Breast epithelium (tissue), 4 donors: Measurements from ENCODE around the gene SMIM33. TPM values are rescaled to one million over a fixed set of nuclear protein-coding genes. Genes with fewer than 3 reads are reported as not detected.
"Not testable (repeated sequence)": the region's sequence is repeated elsewhere in the genome, so short reads cannot be mapped to it uniquely, and the experiment has no call there.

Experiments
- DNase-seq, 2 donors: peaks; one replicate each; pipeline ENCODE4 v3.0.0-alpha.2; 2019; ENCODE audit warnings: low spot score in 2 of 2
- H3K27ac ChIP-seq, 2 donors: fragments of 200-600 bp; sonication (generic) in 1 of 2; one replicate each; pipeline ENCODE4 v1.5.1; 2016 to 2019; ENCODE audit warnings: mild to moderate bottlenecking in 1 of 2
- H3K27me3 ChIP-seq, 2 donors: fragments of 200-600 bp; sonication (generic) in 1 of 2; one replicate each; pipeline versions ENCODE4 v1.5.1 to v1.6.0; 2017 to 2019; ENCODE audit warnings: control low read depth in 1 of 2, mild to moderate bottlenecking in 1 of 2
- H3K36me3 ChIP-seq: fragments of 200-600 bp; one replicate; pipeline ENCODE4 v1.5.1; 2019
- H3K4me1 ChIP-seq, 2 donors: fragments of 200-600 bp; sonication (generic); one replicate each; pipeline ENCODE4 v1.5.1; 2016 to 2019; ENCODE audit warnings: control low read depth in 1 of 2
- H3K4me3 ChIP-seq, 3 donors: fragments of 200-600 bp; sonication (generic); 1 replicate in 2 of 3; 2 replicates in 1 of 3; pipeline ENCODE4 v1.5.1; 2016 to 2019; ENCODE audit warnings: mild to moderate bottlenecking in 3 of 3, moderate library complexity in 2 of 3
- H3K9me3 ChIP-seq, 2 donors: fragments of 200-600 bp; sonication (generic) in 1 of 2; one replicate each; pipeline ENCODE4 v1.5.1; 2016 to 2019; ENCODE audit warnings: control low read depth in 1 of 2
- CTCF ChIP-seq, 3 donors: fragments of 450-650 bp; IDR thresholded peaks; one replicate each; pipeline ENCODE4 v1.5.1; 2016 to 2017; ENCODE audit warnings: antibody characterized with exemption in 3 of 3, mild to moderate bottlenecking in 3 of 3, moderate library complexity in 3 of 3
- POLR2A ChIP-seq: fragments of 450-650 bp; IDR thresholded peaks from one replicate; pipeline ENCODE4 v1.6.1; 2016; ENCODE audit warnings: antibody characterized with exemption, mild to moderate bottlenecking, moderate library complexity
- POLR2AphosphoS5 ChIP-seq, 3 donors: sonication (generic); formaldehyde crosslinking; IDR thresholded peaks; one replicate each; pipeline ENCODE4 v1.6.1; 2017; ENCODE audit warnings: antibody characterized with exemption in 3 of 3
- intact Hi-C: fragments of 100-400 bp; cut with DNase I; formaldehyde crosslinking; loops from one replicate; pipeline ENCODE4 v1.15.1; 2023; ENCODE audit warnings: low total_unique reads
- total RNA-seq, 3 donors: library from RNA; depleted of rRNA; stranded (reverse); fragments of >200 nt; gene quantifications; one replicate each; pipeline ENCODE4 v1.1.0, GENCODE V29; 2016

Gene SMIM33
- total RNA-seq, 3 donors from 2014 or later, result not detected

- Histone ChIP-seq H3K4me1 (peaks cover 4 to 17% of the 10 kb centered on the region in 2 donors), H3K4me3 (peak overlapping the region; percentile 51 to 75 (median 52)), H3K36me3 (no peaks in the 10 kb centered on the region), H3K27ac (peak overlapping the region; percentile 94 to 100), H3K27me3 (no peaks in the 10 kb centered on the region), H3K9me3 (no peaks in the 10 kb centered on the region)
- peak in 1 of 2 donors; percentile 31 for DNase-seq
- TF ChIP-seq POLR2AphosphoS5 (IDR thresholded peaks at IDR 0.05) (no peak), CTCF (IDR thresholded peaks at IDR 0.05) (no peak), POLR2A (no peak)
- intact Hi-C loops, result no loop called here
Measured at GRCh38 chr5:139481122-139481533, 10.3 kb downstream of the SMIM33 start.

GRCh38 chr5:139481580-139482049 lies 10.8 kb downstream of the SMIM33 start:
- H3K27me3 ChIP-seq, result no peaks in the 10 kb centered on the region
- H3K4me3 ChIP-seq, result peak overlapping the region; percentile 51 to 75 (median 52)
- peaks cover 4 to 17% of the 10 kb centered on the region in 2 donors for H3K4me1 ChIP-seq
- H3K9me3 ChIP-seq, result no peaks in the 10 kb centered on the region
- no peaks in the 10 kb centered on the region for H3K36me3 ChIP-seq
- TF ChIP-seq CTCF (IDR thresholded peaks at IDR 0.05) (peak in 1 of 3 donors; percentile 13), POLR2AphosphoS5 (IDR thresholded peaks at IDR 0.05) (no peak), POLR2A (no peak)
- intact Hi-C loops, result no loop called here
- peak in 1 of 2 donors; percentile 25 for DNase-seq
- H3K27ac ChIP-seq, result peak overlapping the region; percentile 94 to 100

- no peaks in the 10 kb centered on the region for H3K36me3 ChIP-seq
- intact Hi-C loops, result no loop called here
- H3K4me1 ChIP-seq, result peaks cover 4 to 17% of the 10 kb centered on the region in 2 donors
- DNase-seq, result peak; percentile 91
- H3K9me3 ChIP-seq, result no peaks in the 10 kb centered on the region
- no peaks in the 10 kb centered on the region for H3K27me3 ChIP-seq
- TF ChIP-seq POLR2AphosphoS5 (IDR thresholded peaks at IDR 0.05) (peak; percentile 50 to 68 (median 56)), CTCF (IDR thresholded peaks at IDR 0.05) (no peak), POLR2A (no peak)
- peak within 1 kb of the TSS; percentile 51 to 75 (median 52) for H3K4me3 ChIP-seq
- H3K27ac ChIP-seq, result peak within 1 kb of the TSS; percentile 94 to 100
Measured at GRCh38 chr5:139482050-139482889, 11.5 kb downstream of the SMIM33 start, which contains the start of gene STING1. TSS of gene STING1 (minus strand) at chr5:139482758. CDS start at chr5:139481704, 1,054 bp downstream.

- Histone ChIP-seq H3K4me3 (peak overlapping the region; percentile 51 to 75 (median 52)), H3K4me1 (peaks cover 4 to 17% of the 10 kb centered on the region in 2 donors), H3K27ac (peak overlapping the region; percentile 94 to 100)
- intact Hi-C loops, H3K36me3 ChIP-seq, H3K9me3 ChIP-seq, DNase-seq, H3K27me3 ChIP-seq: not testable (repeated sequence)
Measured at GRCh38 chr5:139482890-139483208, 12.0 kb downstream of the SMIM33 start.

GRCh38 chr5:139486201-139486600 lies 15.4 kb downstream of the SMIM33 start:
- intact Hi-C loops, result loop anchor here (2.0 kb wide), 1 partner anchor 71 kb away; no protein-coding TSS in a partner anchor
- Histone ChIP-seq H3K36me3 (no peaks in the 10 kb centered on the region), H3K4me3 (no peak overlapping the region), H3K4me1 (peaks cover 4 to 15% of the 10 kb centered on the region in 2 donors), H3K9me3 (no peaks in the 10 kb centered on the region), H3K27ac (no peak overlapping the region), H3K27me3 (no peaks in the 10 kb centered on the region)
- TF ChIP-seq POLR2AphosphoS5 (IDR thresholded peaks at IDR 0.05) (no peak), POLR2A (no peak), CTCF (IDR thresholded peaks at IDR 0.05) (no peak)
- no peak for DNase-seq
